Retinal pigment epithelial cell (primary cell): Measurements from ENCODE around the gene KLHL25.

Source experiments
- DNase-seq: peaks from one replicate; pipeline ENCODE4 v3.0.0-alpha.2; 2010; ENCODE audit warnings: low read depth
- H3K4me3 ChIP-seq: 2 replicates; pipeline ENCODE4 v1.5.1; 2011; ENCODE audit warnings: mild to moderate bottlenecking, low read length, control low read depth, moderate library complexity
- CTCF ChIP-seq: conservative IDR thresholded peaks from 2 replicates; pipeline ENCODE4 v1.5.1; 2011; ENCODE audit warnings: low read depth, low read length, control low read depth, inconsistent platforms

Gene KLHL25

GRCh38 chr15:85746641-85747040 lies 48.1 kb downstream of the KLHL25 start:
- H3K4me3 ChIP-seq, result no peak overlapping the region
- TF ChIP-seq CTCF, result no peak

GRCh38 chr15:85745525-85746150 lies 49.1 kb downstream of the KLHL25 start:
- DNase-seq, result no peak
- no peak overlapping the region for H3K4me3 ChIP-seq
- no peak for TF ChIP-seq CTCF

More at GRCh38 chr15:85746641-85747040, 48.1 kb downstream of the KLHL25 start:
- no peak for DNase-seq

- no peak for DNase-seq
- TF ChIP-seq CTCF, result no peak
- H3K4me3 ChIP-seq, result no peak overlapping the region
Measured at GRCh38 chr15:85745023-85745422, 49.7 kb downstream of the KLHL25 start.

GRCh38 chr15:85744579-85744978 lies 50.1 kb downstream of the KLHL25 start:
- H3K4me3 ChIP-seq, result no peak overlapping the region
- no peak for TF ChIP-seq CTCF
- DNase-seq, result no peak

- TF ChIP-seq CTCF, result no peak
- H3K4me3 ChIP-seq, result no peak overlapping the region
- DNase-seq, result no peak
Measured at GRCh38 chr15:85743392-85744055, 51.2 kb downstream of the KLHL25 start.

- H3K4me3 ChIP-seq, result no peak overlapping the region
- no peak for TF ChIP-seq CTCF
- DNase-seq, result no peak
Measured at GRCh38 chr15:85742186-85742821, 52.4 kb downstream of the KLHL25 start.
